HepG2 (cell line): ENCODE results near the gene CHMP6. TPM values are rescaled to one million over a fixed set of nuclear protein-coding genes. Genes with fewer than 3 reads are reported as not detected.

ENCODE experiments used
- DMAP1 ChIP-seq: IDR thresholded peaks from 2 replicates; pipeline ENCODE4 v1.6.1; 2016
- FOXA1 ChIP-seq, 2 experiments: fragments of 450-650 bp in 1 of 2; sonication (generic) in 1 of 2; formaldehyde crosslinking in 1 of 2; IDR thresholded peaks; 2 replicates each; pipeline versions ENCODE4 v1.4.0 to v1.6.1; 2016 to 2020; ENCODE audit warnings: missing genetic modification reagents in 1 of 2
- GABPB1 ChIP-seq: IDR thresholded peaks from 2 replicates; pipeline ENCODE4 v1.6.1; 2016; ENCODE audit warnings: mild to moderate bottlenecking, missing genetic modification reagents, moderate library complexity, missing compliant biosample characterization
- HCFC1 ChIP-seq: fragments of 150-350 bp; IDR thresholded peaks from 2 replicates; pipeline ENCODE4 v1.6.1; 2014; ENCODE audit warnings: low read depth, low read length
- HNF1B ChIP-seq: sonication (generic); formaldehyde crosslinking; IDR thresholded peaks from 2 replicates; pipeline ENCODE4 v1.5.1; 2020; ENCODE audit warnings: mild to moderate bottlenecking, moderate library complexity, missing genetic modification reagents
- JUND ChIP-seq: sonication (generic); formaldehyde crosslinking; IDR thresholded peaks from 2 replicates; pipeline ENCODE4 v1.8.0; 2022; ENCODE audit warnings: mild to moderate bottlenecking, missing genetic modification reagents
- MTF1 ChIP-seq: sonication (generic); formaldehyde crosslinking; IDR thresholded peaks from 2 replicates; pipeline ENCODE4 v1.5.0; 2020; ENCODE audit warnings: missing genetic modification reagents
- NCOA2 ChIP-seq: sonication (generic); formaldehyde crosslinking; IDR thresholded peaks from 2 replicates; pipeline ENCODE4 v1.8.0; 2022; ENCODE audit warnings: inconsistent platforms
- SRSF1 ChIP-seq: fragments of 200-400 bp; formaldehyde crosslinking; optimal IDR thresholded peaks from 2 replicates; pipeline ENCODE3; 2017; ENCODE audit warnings: mild to moderate bottlenecking, low read depth, low read length, moderate library complexity
- TAF15 ChIP-seq: fragments of 200-400 bp; formaldehyde crosslinking; IDR thresholded peaks from one replicate; pipeline ENCODE4 v1.6.1; 2018; ENCODE audit warnings: mild to moderate bottlenecking, low read depth, low read length; ENCODE audit not compliant: poor library complexity, severe bottlenecking
- TRIM22 ChIP-seq: fragments of 450-650 bp; IDR thresholded peaks from 2 replicates; pipeline ENCODE4 v1.6.1; 2017
- ZBTB40 ChIP-seq, 2 experiments: fragments of 450-650 bp in 1 of 2; sonication (generic) in 1 of 2; formaldehyde crosslinking in 1 of 2; IDR thresholded peaks; 2 replicates each; pipeline versions ENCODE4 v1.6.1 to v1.8.0; 2016 to 2022; ENCODE audit warnings: antibody characterized with exemption in 1 of 2, mild to moderate bottlenecking in 1 of 2, missing genetic modification reagents in 1 of 2
- ZFP36L1 ChIP-seq: sonication (generic); formaldehyde crosslinking; IDR thresholded peaks from 2 replicates; pipeline ENCODE4 v1.8.0; 2022; ENCODE audit warnings: mild to moderate bottlenecking, missing genetic modification reagents, moderate library complexity
- ZKSCAN8 ChIP-seq: IDR thresholded peaks from 2 replicates; pipeline ENCODE4 v1.6.1; 2016; ENCODE audit warnings: borderline replicate concordance, missing genetic modification reagents, missing compliant biosample characterization
- ZNF33A ChIP-seq: sonication (generic); formaldehyde crosslinking; IDR thresholded peaks from 2 replicates; pipeline ENCODE4 v1.5.1; 2020; ENCODE audit warnings: missing genetic modification reagents, mild to moderate bottlenecking, moderate library complexity, borderline replicate concordance
- ZNF354B ChIP-seq: sonication (generic); formaldehyde crosslinking; IDR thresholded peaks from 2 replicates; pipeline ENCODE4 v1.8.0; 2022; ENCODE audit warnings: mild to moderate bottlenecking, missing genetic modification reagents
- ZNF670 ChIP-seq: sonication (generic); formaldehyde crosslinking; IDR thresholded peaks from 2 replicates; pipeline ENCODE4 v1.8.0; 2022; ENCODE audit warnings: mild to moderate bottlenecking, missing genetic modification reagents, borderline replicate concordance
- ZNF816 ChIP-seq: sonication (generic); formaldehyde crosslinking; IDR thresholded peaks from 2 replicates; pipeline ENCODE4 v1.8.0; 2022; ENCODE audit warnings: missing genetic modification reagents, mild to moderate bottlenecking, borderline replicate concordance
- ZNF879 ChIP-seq: sonication (generic); formaldehyde crosslinking; IDR thresholded peaks from 2 replicates; pipeline ENCODE4 v1.8.1; 2023; ENCODE audit warnings: missing genetic modification reagents
- polyA plus RNA-seq, 8 experiments: library from polyadenylated mRNA; depleted of rRNA in 3 of 8; stranded (reverse) in 7 of 8; unstranded in 1 of 8; fragments of >200 nt; fragmentation: Illumina TruSeq in 4 of 8; extraction: Trizol in 4 of 8; gene quantifications; 2 replicates each; pipeline versions ENCODE4 v1.2.1 to v1.2.3, GENCODE V29; 2011 to 2016; ENCODE audit warnings: low read depth in 4 of 8, missing spikeins in 1 of 8, mixed read lengths in 1 of 8; ENCODE audit not compliant: insufficient read depth in 1 of 8
- total RNA-seq, 5 experiments: library from RNA; depleted of rRNA; stranded (reverse); fragments of >200 nt; fragmentation: Illumina TruSeq; extraction: Trizol; gene quantifications; 2 replicates each; pipeline ENCODE4 v1.2.3, GENCODE V29; 2016; ENCODE audit warnings: low read depth in 1 of 5

Gene CHMP6
- total and polyA plus RNA-seq, 2 of the 13 experiments (the other 11 are each of a cell fraction or from before 2014, with no cell fraction given) = 11.1 to 24.2 TPM

- TF ChIP-seq HNF1B (CRISPR knock-in tag) = 0 out of 2 replicates have a peak, but pooled peaks have one; percentile 22
- TF ChIP-seq HCFC1 = no peak
- no peak for TF ChIP-seq MTF1 (CRISPR knock-in tag)
- no peak for TF ChIP-seq ZFP36L1 (CRISPR knock-in tag)
- TF ChIP-seq ZNF33A (CRISPR knock-in tag) = no peak
- no peak for TF ChIP-seq ZNF354B (CRISPR knock-in tag)
- TF ChIP-seq DMAP1 (CRISPR knock-in tag) = no peak
- TF ChIP-seq FOXA1 (IDR thresholded peaks at IDR 0.05) = no peak
- TF ChIP-seq FOXA1 (CRISPR knock-in tag; IDR thresholded peaks at IDR 0.05) = no peak
- no peak for TF ChIP-seq ZKSCAN8 (CRISPR knock-in tag)
- TF ChIP-seq GABPB1 (CRISPR knock-in tag) = no peak; the same call in 1 of the 2 replicates
- TF ChIP-seq ZNF670 (CRISPR knock-in tag) = no peak
- no peak for TF ChIP-seq TAF15
- TF ChIP-seq ZNF879 (CRISPR knock-in tag) = no peak
- TF ChIP-seq SRSF1 = no peak
- TF ChIP-seq ZNF816 (CRISPR knock-in tag) = no peak
- TF ChIP-seq JUND (CRISPR knock-in tag) = no peak
- TF ChIP-seq NCOA2 = no peak
- no peak for TF ChIP-seq ZBTB40 (IDR thresholded peaks at IDR 0.05)
- TF ChIP-seq ZBTB40 (CRISPR knock-in tag; IDR thresholded peaks at IDR 0.05) = peak; percentile 34; the same call in 1 of the 2 replicates
- no peak for TF ChIP-seq TRIM22
Measured at GRCh38 chr17:81043319-81043724, 51.7 kb downstream of the CHMP6 start (continued).
